ENCODE data around the gene SLC6A7.
"Not testable (repeated sequence)": the region's sequence is repeated elsewhere in the genome, so short reads cannot be mapped to it uniquely, and the experiment has no call there.

The SLC6A7 gene

DNA sequence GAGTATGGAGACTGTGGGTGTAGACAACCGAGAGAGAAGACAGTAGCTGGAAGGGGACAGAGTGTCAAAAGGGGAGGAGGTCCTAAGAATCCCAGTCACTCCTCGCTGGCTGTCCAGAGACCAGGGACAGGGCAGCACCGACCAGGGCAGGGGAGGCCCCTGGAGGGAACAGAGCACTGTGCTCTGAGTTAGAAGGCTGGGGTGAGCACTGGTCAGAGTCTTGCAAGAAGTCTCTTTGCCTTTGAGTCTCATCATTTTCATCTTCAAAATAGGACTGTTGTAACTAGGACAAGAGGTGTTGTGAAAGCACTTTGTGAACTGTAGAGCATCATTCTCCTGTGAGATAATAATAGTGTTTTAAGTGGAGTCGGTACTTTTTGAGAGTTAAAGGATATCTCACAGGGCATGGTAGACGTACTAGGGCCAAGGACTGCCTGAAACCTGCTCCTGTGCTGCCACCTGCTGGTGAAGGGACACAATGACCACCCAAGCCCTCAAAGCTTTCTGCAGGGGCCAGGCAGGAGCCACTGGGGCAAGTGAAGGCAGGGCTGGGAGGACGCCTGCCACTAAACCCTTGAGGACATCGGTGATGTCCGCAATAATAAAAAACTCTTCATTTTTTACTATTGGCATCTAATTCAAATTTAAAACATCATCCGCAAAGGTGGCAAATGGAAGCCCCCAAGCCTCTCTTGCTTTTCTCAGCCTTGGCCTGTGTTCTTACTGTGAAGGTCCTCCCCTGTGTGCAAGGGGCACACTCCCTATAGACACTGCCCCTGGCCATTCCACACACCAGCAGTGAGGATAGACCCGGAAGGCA is 28.2 kb downstream of the SLC6A7 start:
- CTCF ChIA-PET, result interaction anchor here (0.7 to 3.6 kb wide), 20 partner anchors 8 to 384 kb away, joined by 3 to 26 read pairs (median 5); partner anchors contain the start of gene PDGFRB
- no peak overlapping the region for H3K4me3 Mint-ChIP-seq
- no peaks in the 10 kb centered on the region for H3K4me1 Mint-ChIP-seq
- no peaks in the 10 kb centered on the region for H3K9me3 Mint-ChIP-seq
- H3K36me3 Mint-ChIP-seq, result no peaks in the 10 kb centered on the region
- H3K27me3 Mint-ChIP-seq, result peaks cover 40% of the 10 kb centered on the region
- no peak overlapping the region for H3K27ac Mint-ChIP-seq
- DNase-seq, result peak; percentile 89

DNA sequence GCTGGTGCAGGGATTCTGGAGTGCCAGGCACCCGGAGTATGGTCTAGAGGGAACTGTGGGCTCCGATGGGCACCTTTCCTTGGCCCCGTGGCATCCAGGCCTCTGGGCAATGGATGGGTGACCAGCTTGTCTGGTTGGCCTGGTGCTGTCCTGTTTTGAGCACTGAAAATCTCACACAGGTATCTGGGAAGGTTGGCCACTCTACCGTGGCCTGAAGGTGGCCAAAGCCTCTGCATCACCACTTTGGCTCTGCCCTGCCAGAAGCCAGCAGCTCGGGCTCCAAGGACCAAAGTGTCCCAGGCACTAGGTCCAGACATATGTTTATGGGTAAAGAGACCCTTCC is 28.8 kb downstream of the SLC6A7 start:
- Mint-ChIP-seq H3K36me3 (no peaks in the 10 kb centered on the region), H3K4me3 (no peak overlapping the region), H3K4me1 (no peaks in the 10 kb centered on the region), H3K9me3 (no peaks in the 10 kb centered on the region), H3K27ac (no peak overlapping the region), H3K27me3 (peaks cover 40% of the 10 kb centered on the region)
- CTCF ChIA-PET, result interaction anchor here (0.7 to 3.6 kb wide), 21 partner anchors 9 to 385 kb away, joined by 3 to 26 read pairs (median 5); partner anchors contain the start of gene PDGFRB
- DNase-seq, result no peak

DNA sequence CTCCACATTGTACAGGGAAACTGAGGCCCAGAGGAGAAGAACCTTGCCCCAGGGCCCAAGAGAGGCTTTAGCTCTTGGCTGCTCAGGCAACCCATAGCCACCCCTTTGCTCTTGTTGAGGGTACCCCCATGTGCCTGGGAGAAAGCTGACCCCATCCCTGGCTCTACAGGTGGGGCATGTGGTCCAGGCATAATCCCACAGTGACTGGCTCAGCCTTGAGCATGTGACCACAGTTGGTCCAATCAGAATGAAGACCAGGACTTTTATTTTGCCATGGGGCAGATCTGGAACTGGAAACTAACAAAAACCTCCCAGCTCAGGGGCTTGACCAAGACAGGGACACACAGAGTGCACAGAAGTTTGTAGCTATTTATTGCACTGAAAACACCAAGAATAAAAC is 29.3 kb downstream of the SLC6A7 start:
- H3K36me3 Mint-ChIP-seq, result no peaks in the 10 kb centered on the region
- H3K27ac Mint-ChIP-seq, result no peak overlapping the region
- H3K9me3 Mint-ChIP-seq, result no peaks in the 10 kb centered on the region
- no peak for DNase-seq
- no peaks in the 10 kb centered on the region for H3K4me1 Mint-ChIP-seq
- no peak overlapping the region for H3K4me3 Mint-ChIP-seq
- H3K27me3 Mint-ChIP-seq, result peaks cover 40% of the 10 kb centered on the region
- CTCF ChIA-PET, result interaction anchor here (1.0 to 3.6 kb wide), 16 partner anchors 9 to 385 kb away, joined by 3 to 26 read pairs (median 6); partner anchors contain the start of gene PDGFRB

DNA sequence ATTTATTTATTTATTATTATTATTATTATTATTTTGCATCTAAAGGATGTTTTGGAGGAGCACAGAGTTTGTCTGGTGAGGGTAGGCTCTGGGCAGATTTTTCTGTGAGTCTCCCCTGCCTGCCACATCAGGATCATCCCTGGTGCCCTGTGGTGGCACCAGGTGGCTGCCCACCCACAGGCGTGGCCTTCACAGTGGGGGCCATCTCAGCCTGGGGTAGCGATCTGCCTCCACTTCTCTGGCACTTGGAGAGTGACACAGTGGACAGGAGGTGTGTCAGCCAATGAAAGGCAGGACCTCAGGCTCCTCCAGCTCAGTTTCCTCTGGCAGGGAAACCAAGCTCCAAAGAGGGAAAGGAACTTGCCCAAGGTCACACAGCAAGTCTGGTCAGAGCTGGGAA is 30.0 kb downstream of the SLC6A7 start:
- no peaks in the 10 kb centered on the region for H3K4me1 Mint-ChIP-seq
- CTCF ChIA-PET, result interaction anchor here (0.9 to 3.6 kb wide), 7 partner anchors 10 to 386 kb away, joined by 4 to 26 read pairs (median 8); no protein-coding TSS in a partner anchor

DNA sequence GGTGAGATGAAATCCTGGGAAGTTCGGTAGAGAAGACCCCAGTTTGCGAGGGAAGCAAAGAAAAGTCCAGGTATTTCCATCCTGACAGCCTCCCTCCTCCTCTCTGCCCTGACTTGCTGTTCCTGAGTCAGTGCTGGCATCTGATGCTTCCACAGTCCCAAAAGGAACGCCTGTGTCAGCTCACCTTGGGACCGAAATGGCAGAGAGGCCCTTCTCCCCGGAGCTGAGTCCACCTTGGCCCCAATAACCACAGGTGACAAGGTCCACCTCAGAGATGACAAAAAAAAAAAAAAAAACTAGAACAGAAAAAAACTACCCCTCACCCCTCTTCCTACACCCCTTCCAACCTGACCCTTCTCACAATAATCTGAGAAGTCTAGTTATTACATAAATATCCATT is 31.6 kb downstream of the SLC6A7 start:
- DNase-seq, result no peak
- Mint-ChIP-seq H3K36me3 (no peaks in the 10 kb centered on the region), H3K4me3 (no peak overlapping the region), H3K4me1 (no peaks in the 10 kb centered on the region), H3K9me3 (no peaks in the 10 kb centered on the region), H3K27ac (no peak overlapping the region), H3K27me3 (peaks cover 18% of the 10 kb centered on the region)
- CTCF ChIA-PET, result no interaction called here

More for the DNA sequence above, 30.0 kb downstream of the SLC6A7 start:
- no peak overlapping the region for H3K27ac Mint-ChIP-seq
- no peaks in the 10 kb centered on the region for H3K9me3 Mint-ChIP-seq
- H3K4me3 Mint-ChIP-seq, result no peak overlapping the region
- no peak for DNase-seq
- H3K27me3 Mint-ChIP-seq, result peaks cover 33% of the 10 kb centered on the region
- no peaks in the 10 kb centered on the region for H3K36me3 Mint-ChIP-seq

DNA sequence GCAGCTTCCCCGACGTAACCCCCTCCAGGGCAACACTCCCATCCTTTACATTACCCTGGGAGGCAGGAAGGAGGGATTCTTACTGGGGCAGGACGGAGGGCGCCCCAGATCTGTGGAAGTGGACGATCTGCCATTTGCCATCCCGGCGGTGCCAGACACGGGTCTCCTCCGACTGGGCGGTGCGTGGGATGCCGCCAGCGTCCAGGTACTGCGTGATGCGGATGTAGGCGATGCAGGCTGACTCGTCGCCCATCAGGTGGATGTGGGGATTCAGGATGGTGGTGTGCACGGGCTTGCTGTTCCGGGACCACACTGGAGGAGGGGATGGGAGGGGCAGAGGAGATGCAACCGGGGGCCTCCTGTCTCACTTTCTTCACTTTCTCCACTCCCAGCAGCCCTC is 33.0 kb downstream of the SLC6A7 start:
- DNase-seq, result no peak
- CTCF ChIA-PET, result no interaction called here
- Mint-ChIP-seq H3K4me1 (no peaks in the 10 kb centered on the region), H3K9me3 (no peaks in the 10 kb centered on the region), H3K27me3 (peaks cover 4% of the 10 kb centered on the region), H3K36me3 (no peaks in the 10 kb centered on the region), H3K27ac (no peak overlapping the region), H3K4me3 (no peak overlapping the region)

DNA sequence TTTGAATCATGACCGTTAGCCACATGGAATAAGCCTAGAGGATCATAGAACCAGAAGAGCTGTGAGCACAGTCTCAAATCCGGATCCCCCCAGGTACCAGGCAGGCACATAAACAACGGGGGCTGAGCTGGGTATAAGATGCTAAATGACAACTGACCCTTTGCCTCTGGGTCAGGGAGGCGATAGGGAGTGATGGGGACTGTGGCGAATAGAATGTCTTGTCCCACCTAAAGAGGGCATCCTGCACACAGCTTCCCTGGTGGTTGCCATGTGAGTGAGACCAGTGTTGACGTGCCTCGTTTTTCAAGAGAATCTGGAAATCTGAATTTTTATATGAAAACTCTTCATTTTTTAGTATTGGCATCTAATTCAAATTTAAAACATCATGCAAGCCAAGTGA is 33.6 kb downstream of the SLC6A7 start:
- Mint-ChIP-seq H3K27me3 (peaks cover 4% of the 10 kb centered on the region), H3K36me3 (no peaks in the 10 kb centered on the region), H3K27ac (no peak overlapping the region), H3K4me3 (no peak overlapping the region), H3K9me3 (no peaks in the 10 kb centered on the region), H3K4me1 (no peaks in the 10 kb centered on the region)
- no peak for DNase-seq
- CTCF ChIA-PET, result interaction anchor here (1.0 kb wide), 1 partner anchor 126 kb away, joined by 3 read pairs; no protein-coding TSS in a partner anchor

DNA sequence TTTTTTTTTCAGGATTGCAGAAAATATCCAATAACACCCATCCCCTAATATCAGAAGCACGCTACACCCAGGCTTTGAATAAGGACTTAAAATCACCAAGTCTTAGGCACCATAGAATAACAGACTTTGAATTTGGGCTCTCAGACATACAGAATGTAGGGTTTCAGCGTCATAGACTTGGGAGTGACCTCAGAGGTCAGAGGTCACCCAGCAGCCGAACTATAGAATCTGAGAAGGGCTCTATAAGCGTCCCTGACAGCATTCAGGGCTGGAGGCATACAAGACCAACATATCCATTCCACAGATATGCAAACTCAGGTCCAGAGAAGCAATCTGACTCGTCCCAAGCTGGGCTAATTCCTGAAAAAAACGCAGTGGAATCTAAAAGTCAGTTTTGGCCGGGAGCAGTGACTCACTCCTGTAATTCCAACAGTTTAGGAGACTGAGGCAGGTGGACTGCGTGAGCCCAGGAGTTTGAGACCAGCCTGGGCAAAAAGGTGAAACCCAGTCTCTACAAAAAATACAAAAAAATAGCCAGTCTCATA is 34.7 kb downstream of the SLC6A7 start:
- Mint-ChIP-seq H3K27me3 (peaks cover 4% of the 10 kb centered on the region), H3K36me3 (no peaks in the 10 kb centered on the region), H3K4me1 (no peaks in the 10 kb centered on the region), H3K9me3 (no peaks in the 10 kb centered on the region), H3K4me3 (no peak overlapping the region), H3K27ac (no peak overlapping the region)
- CTCF ChIA-PET, result interaction anchor here (1.0 kb wide), 1 partner anchor 125 kb away, joined by 3 read pairs; no protein-coding TSS in a partner anchor
- no peak for DNase-seq

DNA sequence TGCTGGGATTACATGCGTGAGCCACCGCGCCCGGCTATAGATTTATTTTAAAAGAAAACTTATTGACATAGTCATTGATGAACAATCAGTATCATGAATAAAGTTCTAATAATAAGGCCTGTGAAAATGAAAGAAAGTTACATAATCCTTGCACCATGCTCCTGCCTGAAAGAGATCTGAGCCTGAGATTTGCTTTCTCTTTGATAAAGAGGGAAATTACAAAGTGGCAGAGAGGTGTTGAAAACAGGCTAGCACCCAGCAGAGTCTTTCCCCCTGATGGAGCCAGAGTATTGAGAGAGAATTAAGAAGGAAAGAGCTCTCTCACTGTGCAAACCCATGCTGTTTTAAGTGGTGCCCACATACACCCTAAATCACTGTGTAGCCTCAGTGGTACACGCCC is 37.2 kb downstream of the SLC6A7 start:
- Mint-ChIP-seq H3K27ac (no peak overlapping the region), H3K4me3 (no peak overlapping the region), H3K36me3 (no peaks in the 10 kb centered on the region), H3K9me3 (no peaks in the 10 kb centered on the region), H3K27me3 (no peaks in the 10 kb centered on the region), H3K4me1 (no peaks in the 10 kb centered on the region)
- CTCF ChIA-PET, result interaction anchor here (1.4 kb wide), 1 partner anchor 9 kb away, joined by 4 read pairs; no protein-coding TSS in a partner anchor
- DNase-seq, result no peak

DNA sequence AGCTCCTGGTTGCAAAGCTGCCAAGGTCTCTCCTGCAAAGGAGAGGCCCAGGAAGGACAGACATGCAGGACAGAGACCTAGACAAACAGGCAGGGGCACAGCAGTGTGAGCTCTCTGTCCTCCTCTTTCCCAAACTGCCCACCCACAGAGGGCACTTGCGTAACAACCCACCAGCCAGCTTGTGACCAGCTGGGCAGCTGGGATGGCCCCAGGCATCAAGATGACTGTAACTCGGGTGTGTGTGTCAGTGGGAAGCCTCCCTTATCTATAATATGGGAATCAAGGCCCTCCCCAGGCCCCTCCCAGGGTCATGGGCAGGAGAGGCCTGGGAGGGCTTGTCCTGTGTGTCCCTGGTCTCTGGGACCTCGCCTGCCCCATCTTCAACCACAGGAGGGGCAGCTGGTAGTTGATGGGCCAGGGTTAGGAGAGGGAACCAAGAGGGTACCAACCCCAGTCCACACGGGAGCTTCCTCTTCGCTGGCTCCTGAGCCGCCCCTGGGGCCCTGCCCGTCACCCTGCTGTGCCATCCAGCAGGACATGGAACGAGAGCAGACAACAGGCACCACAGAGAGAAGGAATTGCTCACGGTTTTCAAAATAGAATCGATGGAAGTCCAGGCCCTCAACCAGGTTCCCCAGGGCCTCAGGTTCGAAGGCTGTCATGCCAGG is 37.9 kb downstream of the SLC6A7 start:
- Mint-ChIP-seq H3K4me1 (no peaks in the 10 kb centered on the region), H3K27ac (no peak overlapping the region), H3K36me3 (no peaks in the 10 kb centered on the region), H3K4me3 (no peak overlapping the region), H3K27me3 (no peaks in the 10 kb centered on the region), H3K9me3 (no peaks in the 10 kb centered on the region)
- no peak for DNase-seq
- CTCF ChIA-PET, result interaction anchor here (1.4 kb wide), 1 partner anchor 9 kb away, joined by 4 read pairs; no protein-coding TSS in a partner anchor

DNA sequence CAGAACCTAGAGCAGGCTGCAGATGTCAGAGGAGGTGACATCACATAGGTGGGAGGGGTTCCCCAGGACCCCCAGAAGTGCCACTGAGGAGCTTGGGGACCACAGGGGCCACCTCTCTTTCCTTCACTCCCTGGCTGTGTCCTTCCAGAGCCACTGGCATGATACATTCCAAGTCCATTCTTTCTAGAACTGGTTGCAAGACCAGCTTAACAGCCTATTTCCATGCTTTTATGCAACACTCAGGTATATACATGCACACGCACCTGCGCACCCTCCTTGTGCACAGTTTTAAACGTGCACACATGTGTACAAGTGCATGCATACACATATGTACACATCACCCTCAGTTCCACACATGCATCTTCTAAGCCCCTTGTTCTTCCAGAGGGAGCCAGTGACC is 39.7 kb downstream of the SLC6A7 start:
- no peaks in the 10 kb centered on the region for H3K9me3 Mint-ChIP-seq
- CTCF ChIA-PET, result interaction anchor here (1.7 kb wide), 1 partner anchor 11 kb away, joined by 7 read pairs; no protein-coding TSS in a partner anchor
- DNase-seq, result no peak
- H3K27ac Mint-ChIP-seq, result no peak overlapping the region
- no peaks in the 10 kb centered on the region for H3K4me1 Mint-ChIP-seq
- H3K4me3 Mint-ChIP-seq, result no peak overlapping the region
- peaks cover 4% of the 10 kb centered on the region for H3K27me3 Mint-ChIP-seq
- no peaks in the 10 kb centered on the region for H3K36me3 Mint-ChIP-seq

DNA sequence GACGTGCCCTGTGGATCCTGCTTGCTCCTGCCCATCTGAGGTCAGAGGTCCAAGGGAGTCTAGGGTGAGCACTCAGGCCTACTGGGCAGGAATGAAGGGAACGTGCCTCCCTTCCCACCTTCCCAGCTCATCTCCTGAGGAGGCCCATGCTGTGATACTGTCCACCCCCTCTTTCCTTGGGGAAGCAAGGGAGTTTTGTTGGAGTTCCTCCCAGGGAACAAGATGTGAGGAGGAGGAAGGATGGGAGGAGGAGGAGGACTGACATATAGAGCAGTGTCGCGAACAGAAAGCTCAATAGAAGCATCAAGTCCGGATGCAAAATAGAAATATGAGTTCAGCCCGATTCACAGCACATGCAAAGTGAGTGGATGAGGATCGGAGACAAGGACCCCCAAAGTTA is 41.0 kb downstream of the SLC6A7 start:
- H3K27ac Mint-ChIP-seq, result no peak overlapping the region
- H3K4me3 Mint-ChIP-seq, result no peak overlapping the region
- H3K4me1 Mint-ChIP-seq, result no peaks in the 10 kb centered on the region
- CTCF ChIA-PET, result interaction anchor here (1.7 kb wide), 1 partner anchor 12 kb away, joined by 7 read pairs; no protein-coding TSS in a partner anchor
- no peaks in the 10 kb centered on the region for H3K36me3 Mint-ChIP-seq
- DNase-seq, result no peak
- no peaks in the 10 kb centered on the region for H3K9me3 Mint-ChIP-seq
- H3K27me3 Mint-ChIP-seq, result peaks cover 4% of the 10 kb centered on the region

DNA sequence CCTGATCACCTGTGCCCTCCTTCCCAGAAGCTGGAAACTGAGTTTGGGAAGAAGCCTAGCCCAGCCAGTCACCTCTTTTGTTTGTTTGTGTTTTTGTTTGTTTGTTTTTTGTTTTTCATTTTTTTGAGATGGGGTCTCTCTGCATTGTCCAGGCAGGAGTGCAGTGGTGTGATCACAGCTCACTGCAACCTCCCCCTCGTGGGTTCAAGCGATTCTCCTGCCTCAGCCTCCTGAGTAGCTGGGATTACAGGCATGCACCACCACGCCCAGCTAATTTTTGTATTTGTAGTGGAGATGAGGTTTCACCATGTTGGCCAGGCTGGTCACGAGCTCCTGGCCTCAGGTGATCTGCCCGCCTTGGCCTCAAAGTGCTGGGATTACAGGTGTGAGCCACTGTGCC is 43.8 kb downstream of the SLC6A7 start:
- not testable (repeated sequence) for H3K4me1 Mint-ChIP-seq, H3K4me3 Mint-ChIP-seq, H3K27ac Mint-ChIP-seq, DNase-seq, H3K27me3 Mint-ChIP-seq, H3K36me3 Mint-ChIP-seq, H3K9me3 Mint-ChIP-seq
- CTCF ChIA-PET, result interaction anchor here (1.5 kb wide), 1 partner anchor 10 kb away, joined by 3 read pairs; no protein-coding TSS in a partner anchor
